Tibial nerve (tissue), 4 donors: ENCODE measurements around the gene ADAM19. TPM values are rescaled to one million over a fixed set of nuclear protein-coding genes. Genes with fewer than 3 reads are reported as not detected.

Experiments used
- DNase-seq, 2 donors: peaks; one replicate each; pipeline ENCODE4 v3.0.0-alpha.2; 2019; ENCODE audit warnings: low spot score in 2 of 2
- H3K27ac ChIP-seq, 4 donors: fragments of 200-600 bp; sonication (generic) in 3 of 4; one replicate each; pipeline ENCODE4 v1.5.1; 2017 to 2019; ENCODE audit warnings: mild to moderate bottlenecking in 1 of 4
- H3K27me3 ChIP-seq, 2 donors: fragments of 200-600 bp; sonication (generic) in 1 of 2; one replicate each; pipeline versions ENCODE4 v1.5.1 to v1.6.0; 2017 to 2019
- H3K36me3 ChIP-seq, 3 donors: fragments of 200-600 bp; sonication (generic); one replicate each; pipeline ENCODE4 v1.5.1; 2018 to 2019
- H3K4me1 ChIP-seq, 4 donors: fragments of 200-600 bp; sonication (generic) in 3 of 4; one replicate each; pipeline ENCODE4 v1.5.1; 2017 to 2019
- H3K4me3 ChIP-seq, 4 donors: fragments of 200-600 bp; sonication (generic) in 3 of 4; one replicate each; pipeline ENCODE4 v1.5.1; 2017 to 2019; ENCODE audit warnings: mild to moderate bottlenecking in 1 of 4, moderate library complexity in 1 of 4
- H3K9me3 ChIP-seq, 4 donors: fragments of 200-600 bp; sonication (generic) in 3 of 4; one replicate each; pipeline ENCODE4 v1.5.1; 2017 to 2019
- CTCF ChIP-seq, 5 experiments: fragments of 200-600 bp in 3 of 5; fragments of 450-650 bp in 2 of 5; sonication (generic) in 3 of 5; IDR thresholded peaks; one replicate each; pipeline ENCODE4 v1.5.1; 2016 to 2019; ENCODE audit warnings: antibody characterized with exemption in 5 of 5, mild to moderate bottlenecking in 3 of 5, moderate library complexity in 2 of 5
- EP300 ChIP-seq, 2 donors: sonication (generic); formaldehyde crosslinking; IDR thresholded peaks; one replicate each; pipeline ENCODE4 v1.6.1; 2017; ENCODE audit warnings: antibody characterized with exemption in 2 of 2, mild to moderate bottlenecking in 1 of 2
- POLR2A ChIP-seq, 2 donors: fragments of 450-650 bp; IDR thresholded peaks; one replicate each; pipeline ENCODE4 v1.6.1; 2017; ENCODE audit warnings: antibody characterized with exemption in 2 of 2, mild to moderate bottlenecking in 2 of 2, moderate library complexity in 2 of 2
- WGBS, 2 donors: methylation state at CpG; one replicate each; pipeline ENCODE4 v1.1.5; 2018; 5-methylcytosine and 5-hydroxymethylcytosine counted together
- total RNA-seq, 4 donors: library from RNA; depleted of rRNA; stranded (reverse); fragments of >200 nt; gene quantifications; one replicate each; pipeline ENCODE4 v1.1.0, GENCODE V29; 2016

Gene ADAM19
- total RNA-seq, 4 donors from 2014 or later = 7.2 to 13.2 (median 9.5) TPM

- peak in 1 of 2 donors; percentile 29 for DNase-seq
- H3K27ac ChIP-seq = peak overlapping the region; percentile 19 to 87 (median 72)
- H3K27me3 ChIP-seq = peaks cover 0 to 7% of the 10 kb centered on the region in 2 donors
- H3K4me3 ChIP-seq = peak overlapping the region; percentile 62 to 86 (median 70)
- no peaks in the 10 kb centered on the region for H3K9me3 ChIP-seq
- H3K4me1 ChIP-seq = peaks cover 0 to 45% (median 15%) of the 10 kb centered on the region in 4 donors
- 3 to 4% methylated on average over 50 to 57 of the region's 61 CpGs for WGBS, 2 donors
- peak in 1 of 2 donors; percentile 19 for TF ChIP-seq EP300 (IDR thresholded peaks at IDR 0.05)
- no peak for TF ChIP-seq POLR2A (IDR thresholded peaks at IDR 0.05)
- no peak for TF ChIP-seq CTCF (IDR thresholded peaks at IDR 0.05)
- no peaks in the 10 kb centered on the region for H3K36me3 ChIP-seq
Measured at GRCh38 chr5:157574456-157575380, 857 bp downstream of the ADAM19 start.

GRCh38 chr5:157571357-157571827 is 4.2 kb downstream of the ADAM19 start:
- 20 to 27% methylated on average over 6 of the region's 6 CpGs for WGBS, 2 donors
- Histone ChIP-seq H3K27ac (no peak overlapping the region), H3K27me3 (peaks cover 0 to 7% of the 10 kb centered on the region in 2 donors), H3K36me3 (peaks cover 0 to 18% (median 0%) of the 10 kb centered on the region in 3 donors), H3K9me3 (no peaks in the 10 kb centered on the region), H3K4me1 (peaks cover 0 to 45% (median 18%) of the 10 kb centered on the region in 4 donors), H3K4me3 (no peak overlapping the region)
- no peak for DNase-seq
- TF ChIP-seq CTCF (IDR thresholded peaks at IDR 0.05) = no peak
- TF ChIP-seq EP300 (IDR thresholded peaks at IDR 0.05) = no peak
- TF ChIP-seq POLR2A (IDR thresholded peaks at IDR 0.05) = no peak

GRCh38 chr5:157570531-157571200 is 4.9 kb downstream of the ADAM19 start:
- no peak for DNase-seq
- 85% methylated on average over 2 of the region's 2 CpGs for WGBS, 2 donors
- H3K4me3 ChIP-seq = no peak overlapping the region
- H3K36me3 ChIP-seq = peaks cover 0 to 18% (median 0%) of the 10 kb centered on the region in 3 donors
- no peak overlapping the region for H3K27ac ChIP-seq
- TF ChIP-seq CTCF (IDR thresholded peaks at IDR 0.05) = no peak
- no peak for TF ChIP-seq EP300 (IDR thresholded peaks at IDR 0.05)
- no peak for TF ChIP-seq POLR2A (IDR thresholded peaks at IDR 0.05)
- no peaks in the 10 kb centered on the region for H3K9me3 ChIP-seq
- H3K4me1 ChIP-seq = peaks cover 0 to 43% (median 18%) of the 10 kb centered on the region in 4 donors
- peaks cover 0 to 7% of the 10 kb centered on the region in 2 donors for H3K27me3 ChIP-seq

GRCh38 chr5:157568720-157569119 is 6.9 kb downstream of the ADAM19 start:
- no peak for DNase-seq
- no peaks in the 10 kb centered on the region for H3K27me3 ChIP-seq
- no peak for TF ChIP-seq POLR2A (IDR thresholded peaks at IDR 0.05)
- no peak for TF ChIP-seq CTCF (IDR thresholded peaks at IDR 0.05)
- TF ChIP-seq EP300 (IDR thresholded peaks at IDR 0.05) = no peak
- peaks cover 0 to 45% (median 16%) of the 10 kb centered on the region in 4 donors for H3K4me1 ChIP-seq
- no peak overlapping the region for H3K4me3 ChIP-seq
- H3K9me3 ChIP-seq = no peaks in the 10 kb centered on the region
- 46 to 49% methylated on average over 2 of the region's 2 CpGs for WGBS, 2 donors
- H3K27ac ChIP-seq = no peak overlapping the region
- peaks cover 0 to 18% (median 0%) of the 10 kb centered on the region in 3 donors for H3K36me3 ChIP-seq
